HG03521 (cell line): ENCODE data around the gene DGKK.
"Not testable (repeated sequence)": the region's sequence is repeated elsewhere in the genome, so short reads cannot be mapped to it uniquely, and the experiment has no call there.

Source experiments
- ATAC-seq: cut with Tn5 transposase; IDR thresholded peaks from one replicate; pipeline ENCODE4 v1.9.1; 2021; ENCODE audit warnings: mild to moderate bottlenecking, moderate library complexity; ENCODE audit not compliant: unreplicated experiment

Gene DGKK

DNA sequence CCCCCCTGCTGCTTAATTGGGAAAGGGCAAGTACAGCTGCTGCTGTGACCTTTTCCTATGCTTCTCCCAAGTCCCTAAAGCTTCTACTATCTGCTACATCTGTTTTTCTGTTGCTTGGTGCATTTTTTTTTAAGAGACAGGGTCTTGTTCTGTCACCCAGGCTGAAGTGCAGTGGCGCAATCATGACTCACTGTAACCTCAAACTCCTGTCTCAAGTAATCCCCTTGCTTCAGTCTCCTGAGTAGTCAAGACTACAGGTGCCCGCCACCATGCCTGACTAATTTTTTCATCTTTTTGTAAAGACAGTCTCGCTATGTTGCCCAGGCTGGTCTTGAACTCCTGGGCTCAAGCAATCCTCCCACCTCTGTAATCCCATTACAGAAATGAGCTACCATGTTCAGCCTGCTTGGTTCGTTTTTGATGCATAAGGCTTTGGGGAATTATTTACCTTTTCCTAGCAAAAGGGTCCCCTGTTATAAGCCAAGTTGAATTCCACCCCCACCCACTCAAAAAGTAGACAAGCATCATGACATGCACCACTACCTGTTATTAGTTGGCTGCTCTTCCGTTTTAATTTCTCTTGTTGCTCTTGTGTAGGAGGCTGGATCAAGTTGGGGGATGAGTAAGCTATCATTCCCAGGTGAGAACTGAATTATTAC lies 39.6 kb downstream of the DGKK start:
- no peak for ATAC-seq

DNA sequence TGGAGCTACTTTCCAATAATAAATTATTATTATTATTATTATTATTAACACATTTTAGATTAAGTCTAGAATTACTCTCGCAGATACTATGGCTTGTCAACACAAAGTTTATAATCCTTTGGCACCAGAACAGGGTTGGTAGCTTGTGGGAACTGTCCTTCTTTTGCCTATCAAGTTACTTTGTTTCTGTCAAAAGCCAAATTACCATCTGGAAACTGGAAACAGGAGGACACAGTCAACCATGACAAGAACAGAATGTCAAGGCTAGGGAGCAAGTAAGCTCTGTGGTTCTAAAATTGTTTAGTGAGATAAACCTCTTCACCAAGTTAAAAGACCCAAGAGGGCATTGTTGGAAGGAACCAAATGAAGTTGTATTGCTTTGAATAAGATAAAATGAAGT lies 42.5 kb downstream of the DGKK start:
- no peak for ATAC-seq

DNA sequence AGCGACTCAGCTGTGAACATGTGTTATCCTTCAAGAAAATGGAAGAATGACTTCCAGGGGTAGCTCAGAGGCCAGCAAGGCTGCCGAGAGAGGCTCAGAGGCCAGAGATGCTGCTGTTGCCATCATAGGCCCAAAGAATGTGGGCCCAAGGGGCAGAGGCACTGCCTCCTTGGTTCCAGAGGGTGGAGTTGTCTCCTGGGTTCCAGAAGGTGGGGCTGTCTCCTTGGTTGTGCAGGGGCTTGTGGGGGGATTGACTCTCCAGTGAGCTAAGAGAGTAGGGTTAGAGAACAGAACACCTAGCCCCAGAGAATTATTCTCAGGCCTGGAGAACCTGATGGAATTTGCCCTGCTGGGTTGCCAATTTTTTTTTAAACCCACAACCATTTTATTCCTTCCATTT lies 62.6 kb downstream of the DGKK start:
- no peak for ATAC-seq

DNA sequence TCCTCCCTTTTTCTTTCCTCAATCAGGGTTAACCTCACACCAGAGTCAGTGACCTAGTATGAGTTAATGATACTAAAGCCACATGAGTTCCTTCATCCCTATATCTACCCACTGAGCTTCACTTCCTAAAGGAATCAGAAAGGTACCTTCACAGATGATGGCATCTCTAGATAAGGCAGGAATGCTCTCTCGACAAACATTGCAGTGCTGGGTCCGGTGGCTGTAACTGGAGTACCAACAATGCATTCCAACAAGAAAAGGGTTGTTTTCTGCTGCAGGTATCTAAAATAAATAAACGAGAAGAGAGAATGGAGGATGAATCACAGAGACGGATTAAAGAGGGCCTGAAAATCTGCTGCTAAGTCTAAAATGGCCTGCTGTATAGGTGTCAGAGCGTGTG lies 66.7 kb downstream of the DGKK start:
- no peak for ATAC-seq

DNA sequence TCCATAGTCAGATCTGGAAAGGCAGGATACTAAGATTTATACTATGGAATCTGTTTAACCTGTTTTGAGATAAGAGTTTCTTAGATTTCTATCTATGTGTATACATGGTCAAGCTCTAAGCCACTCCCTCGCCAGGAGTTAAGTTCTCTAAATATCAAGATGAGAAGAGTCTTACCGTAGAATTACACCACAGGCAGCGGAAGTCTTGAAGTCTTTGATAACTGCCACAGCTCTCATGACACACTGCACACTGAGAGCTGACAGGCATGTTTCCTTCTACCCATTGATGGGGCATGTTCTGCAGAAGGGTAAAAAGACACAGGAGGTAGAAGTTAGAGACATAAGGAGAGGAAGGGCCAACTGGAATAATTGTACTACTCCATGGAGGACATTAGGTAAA lies 67.7 kb downstream of the DGKK start:
- ATAC-seq: no peak

DNA sequence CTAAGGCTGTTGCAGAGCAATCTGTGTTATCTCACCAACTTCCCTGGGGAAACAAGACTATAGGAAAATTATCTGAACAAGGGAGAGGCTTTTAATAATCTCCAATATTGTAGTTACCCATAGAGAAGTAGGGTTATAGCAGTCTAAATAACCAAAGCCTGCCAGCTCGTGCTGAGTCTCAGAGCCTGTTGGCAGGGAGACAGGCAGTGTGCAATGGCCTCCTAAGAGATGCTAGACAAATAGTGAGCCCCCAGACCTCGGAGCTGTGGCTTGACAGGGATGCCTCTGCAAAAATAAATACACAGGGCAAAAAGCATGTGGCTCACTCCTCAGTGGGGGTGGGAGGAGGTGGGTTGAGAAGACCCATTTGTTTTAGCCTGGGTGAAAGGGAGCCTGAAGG lies 76.7 kb downstream of the DGKK start:
- ATAC-seq: no peak

DNA sequence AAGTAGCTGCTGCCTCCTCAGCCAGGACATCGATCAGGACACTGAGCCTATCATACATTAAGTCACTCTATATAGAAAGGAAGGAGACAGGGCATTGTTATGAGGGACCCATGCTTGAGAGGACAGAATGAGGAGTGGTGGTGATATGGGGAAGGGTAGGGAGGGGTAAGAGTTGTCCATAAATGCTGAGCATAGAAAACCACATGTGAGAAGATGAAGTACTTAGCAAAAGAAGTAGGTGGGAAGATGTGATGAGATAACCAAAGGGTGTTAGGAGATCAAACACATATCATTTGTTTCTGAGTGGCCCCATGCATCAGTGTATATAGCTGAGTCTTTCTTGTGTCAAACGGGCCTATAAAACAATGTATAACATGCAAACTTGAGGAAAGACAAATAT lies 84.1 kb downstream of the DGKK start:
- ATAC-seq: no peak

DNA sequence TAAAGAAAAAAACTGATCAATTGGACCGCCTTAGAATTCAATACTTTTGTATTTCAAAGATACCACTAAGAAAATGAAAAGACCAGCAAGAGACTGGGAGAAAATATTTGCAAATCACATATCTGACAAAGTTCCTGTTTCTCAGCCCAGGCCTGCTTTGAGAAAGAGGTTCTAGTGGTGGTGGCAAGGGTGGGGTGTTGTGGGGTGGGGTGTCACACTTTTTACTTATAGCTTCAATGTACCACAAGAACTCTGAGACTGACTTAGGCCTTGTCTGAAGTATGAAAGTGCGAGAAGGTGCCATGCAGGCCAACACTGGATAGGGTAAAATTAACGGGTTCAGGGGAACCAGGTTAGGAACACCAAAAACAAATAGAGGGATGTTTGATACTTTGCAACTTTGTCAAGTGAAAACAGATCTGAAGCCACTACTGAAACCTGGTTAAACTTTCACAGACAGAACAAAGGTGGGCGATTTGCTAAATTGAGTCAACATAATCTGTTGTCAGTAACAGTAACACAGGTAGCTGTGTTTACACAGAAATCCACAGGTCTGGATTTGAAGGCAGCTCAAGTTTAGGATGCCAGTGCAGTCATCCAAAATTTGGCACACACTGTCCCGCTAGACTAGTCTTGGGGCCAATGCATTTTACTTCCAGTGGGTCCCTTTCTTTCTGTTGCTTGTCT lies 88.8 kb downstream of the DGKK start:
- ATAC-seq: no peak

DNA sequence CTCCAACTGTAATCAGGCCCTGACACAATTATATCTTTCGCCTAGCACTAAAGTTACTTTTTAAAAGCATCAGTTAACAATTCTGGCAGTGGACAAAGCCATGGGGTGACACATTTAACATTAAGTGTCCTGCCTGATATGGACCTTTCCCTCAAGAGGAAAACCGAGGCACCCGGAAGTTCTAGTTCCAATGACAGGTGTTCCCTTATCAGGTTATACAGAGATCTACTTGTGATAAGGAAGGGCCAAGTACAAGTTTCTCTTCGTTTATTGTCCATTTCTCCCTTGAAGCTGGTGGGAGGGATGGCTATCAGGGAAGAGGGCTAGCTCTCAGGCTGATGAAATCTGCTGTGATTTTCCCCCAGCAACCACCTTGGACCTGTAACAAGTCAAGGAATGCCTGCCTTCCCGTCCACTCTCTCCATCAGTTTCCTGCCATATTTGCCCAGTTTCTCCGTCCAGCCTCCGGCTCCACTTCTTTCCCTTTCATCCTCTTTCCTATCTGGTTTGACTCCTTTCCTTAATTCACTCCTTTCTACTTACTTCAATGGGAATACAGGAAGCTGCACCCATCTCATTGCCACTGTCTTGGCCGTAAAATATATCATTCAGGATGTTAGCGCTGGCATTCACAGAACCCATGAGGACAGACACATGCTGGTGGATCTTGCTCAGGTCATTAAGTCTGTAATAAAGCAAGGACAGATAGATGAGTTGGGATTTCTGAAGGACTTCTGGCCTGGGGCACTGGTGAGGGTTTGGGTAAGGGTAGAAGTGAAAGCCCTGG lies 95.0 kb downstream of the DGKK start:
- ATAC-seq: no peak

DNA sequence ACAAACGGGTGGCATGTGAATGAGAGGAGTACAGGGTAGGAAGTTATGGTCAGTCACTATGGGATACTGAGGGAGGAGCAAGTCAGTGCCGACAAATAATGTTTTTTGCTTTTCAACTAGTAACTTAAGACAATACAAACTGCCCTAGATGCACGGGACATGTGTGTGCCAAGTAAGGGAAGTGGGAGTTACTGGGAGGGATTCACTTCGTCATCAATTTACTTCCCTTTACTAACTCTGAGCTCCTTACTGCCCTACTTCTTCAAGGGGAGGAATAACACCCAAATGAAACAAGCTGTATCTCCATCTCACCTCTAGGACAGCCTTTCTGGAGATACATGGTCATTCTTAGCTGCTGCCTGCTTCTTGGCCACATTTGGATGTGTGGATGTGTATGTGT lies 97.7 kb downstream of the DGKK start:
- ATAC-seq: no peak

DNA sequence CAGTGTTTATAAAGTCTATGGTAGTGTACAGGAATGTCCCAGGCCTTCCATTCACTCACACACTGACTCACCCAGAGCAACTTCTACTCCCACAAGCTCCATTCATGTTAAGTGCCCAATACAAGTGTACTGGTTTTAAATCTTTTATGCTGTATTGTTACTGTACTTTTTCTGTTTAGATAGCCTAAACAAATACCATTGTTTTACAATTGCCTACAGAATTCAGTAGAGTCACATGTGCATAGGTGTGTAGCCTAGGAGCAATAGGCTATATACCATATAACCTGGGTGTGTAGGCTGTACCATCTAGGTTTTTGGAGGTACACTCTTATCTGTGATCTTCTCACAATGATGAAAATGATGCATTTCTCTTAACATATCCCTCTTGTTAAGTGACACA lies 126.7 kb downstream of the DGKK start:
- no peak for ATAC-seq

DNA sequence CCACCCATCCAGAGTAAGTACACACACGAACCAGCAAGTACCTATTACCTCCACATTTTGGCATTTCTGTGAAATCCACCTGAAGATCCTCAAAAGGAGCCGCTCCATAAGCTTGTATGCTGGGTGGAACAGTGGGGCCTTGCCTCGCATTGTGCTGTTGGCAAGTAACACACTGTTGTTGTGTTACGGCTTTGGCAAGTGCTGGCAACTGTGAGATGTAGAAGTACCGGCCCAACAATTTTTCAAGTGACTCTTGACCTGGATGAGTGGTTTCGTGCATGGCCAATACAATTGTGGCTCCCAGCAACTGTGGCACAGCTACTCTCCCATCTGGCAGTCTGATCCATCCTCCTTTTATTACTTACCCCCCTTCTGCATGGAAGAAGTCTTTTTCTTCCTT lies 137.3 kb downstream of the DGKK start:
- ATAC-seq: no peak

DNA sequence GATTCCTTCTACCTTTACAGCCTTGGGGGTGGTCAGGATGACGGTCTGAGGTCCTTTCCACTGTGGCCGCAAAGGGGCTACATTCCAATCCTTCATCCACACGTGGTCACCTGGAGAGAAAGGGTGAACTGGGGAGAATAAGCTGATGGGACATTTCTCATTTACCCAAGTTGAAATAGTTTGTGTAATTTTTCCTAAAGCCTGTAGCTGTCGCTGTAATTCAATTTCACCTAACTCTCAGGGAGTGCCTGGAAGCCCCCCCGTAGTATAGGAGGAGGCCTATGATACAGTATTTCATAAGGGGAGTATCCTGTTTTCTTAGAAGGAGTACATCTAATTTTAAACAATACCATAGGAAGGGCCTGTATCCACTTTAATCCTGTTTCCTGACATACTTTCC lies 138.0 kb downstream of the DGKK start:
- ATAC-seq: not testable (repeated sequence)

DNA sequence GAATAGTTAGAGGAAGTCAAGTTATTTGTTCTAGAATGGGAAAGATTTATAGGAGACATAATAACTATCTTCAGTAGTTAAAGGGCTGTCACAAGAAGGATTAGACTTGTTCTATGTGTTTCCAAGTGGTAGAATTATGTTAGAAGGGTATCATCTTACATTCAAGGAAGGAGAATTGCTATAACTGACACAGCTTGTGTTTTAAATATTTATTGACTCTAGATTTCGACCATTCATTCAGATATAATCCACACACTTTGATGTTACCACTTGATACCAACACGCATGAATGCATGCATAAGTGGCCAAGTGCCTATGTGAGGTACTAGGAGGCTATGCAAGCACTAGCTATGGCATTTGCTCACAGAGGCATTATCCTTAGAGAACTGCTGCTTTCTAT lies 143.4 kb downstream of the DGKK start:
- no peak for ATAC-seq
